DOHH2 (cell line): Measurements from ENCODE around the gene HORMAD2.

Source experiments
- H3F3A ChIP-seq: fragments of 200-600 bp; sonication (generic), shearing (Covaris generic); 2 replicates; pipeline ENCODE4 v1.6.0; 2016; ENCODE audit warnings: antibody characterized with exemption, mild to moderate bottlenecking; ENCODE audit not compliant: control insufficient read depth, insufficient read depth
- H3K27ac ChIP-seq: fragments of 200-600 bp; sonication (generic); 2 replicates; pipeline ENCODE4 v1.5.1; 2014; ENCODE audit warnings: low read depth, mild to moderate bottlenecking, low read length, moderate library complexity
- H3K27me3 ChIP-seq: fragments of 200-600 bp; sonication (generic); 2 replicates; pipeline ENCODE4 v1.6.1; 2014; ENCODE audit warnings: mild to moderate bottlenecking, low read length, mixed read lengths; ENCODE audit not compliant: control insufficient read depth
- H3K36me3 ChIP-seq: fragments of 200-600 bp; sonication (generic); 2 replicates; pipeline ENCODE4 v1.6.1; 2014; ENCODE audit warnings: mild to moderate bottlenecking, low read length, moderate library complexity, mixed read lengths; ENCODE audit not compliant: control insufficient read depth
- H3K4me1 ChIP-seq: fragments of 200-600 bp; sonication (generic); 2 replicates; pipeline ENCODE4 v1.6.1; 2014; ENCODE audit warnings: mild to moderate bottlenecking, low read length, mixed read lengths; ENCODE audit not compliant: control insufficient read depth
- H3K4me2 ChIP-seq: fragments of 200-600 bp; sonication (generic); 2 replicates; pipeline ENCODE4 v1.6.0; 2014; ENCODE audit warnings: mild to moderate bottlenecking, low read length, moderate library complexity
- H3K4me3 ChIP-seq: fragments of 200-600 bp; sonication (generic); 2 replicates; pipeline ENCODE4 v1.5.1; 2014; ENCODE audit warnings: mild to moderate bottlenecking, low read length, mixed read lengths
- H3K79me2 ChIP-seq: fragments of 200-600 bp; sonication (generic); 2 replicates; pipeline ENCODE4 v1.6.1; 2014; ENCODE audit warnings: mild to moderate bottlenecking, low read length, mixed read lengths; ENCODE audit not compliant: control insufficient read depth
- H3K9me2 ChIP-seq: fragments of 200-600 bp; sonication (generic); replicated peaks from 2 replicates; pipeline ENCODE4 v1.6.1; 2014; ENCODE audit warnings: mild to moderate bottlenecking, low read length, mixed read lengths; ENCODE audit not compliant: control insufficient read depth
- H3K9me3 ChIP-seq: fragments of 200-600 bp; sonication (generic); 2 replicates; pipeline ENCODE4 v1.6.1; 2014; ENCODE audit warnings: antibody characterized with exemption, low read length, mixed read lengths; ENCODE audit not compliant: control insufficient read depth, insufficient read depth
- H4K20me1 ChIP-seq: fragments of 200-600 bp; sonication (generic); 2 replicates; pipeline ENCODE4 v1.6.0; 2014; ENCODE audit warnings: low read depth, mild to moderate bottlenecking, antibody characterized with exemption, low read length, moderate library complexity; ENCODE audit not compliant: control insufficient read depth, insufficient read depth
- EZH2phosphoT487 ChIP-seq: fragments of 200-600 bp; sonication (generic); IDR thresholded peaks from 2 replicates; pipeline ENCODE4 v1.6.1; 2017; ENCODE audit warnings: borderline replicate concordance, mild to moderate bottlenecking, antibody characterized with exemption, low read length, moderate library complexity, mixed read lengths
- TF ChIP-seq, protein P1 (sequence below): fragments of 200-600 bp; sonication (generic); IDR thresholded peaks from one replicate; pipeline ENCODE4 v1.5.1; 2014; ENCODE audit warnings: antibody characterized with exemption, mild to moderate bottlenecking, low read depth, low read length; ENCODE audit not compliant: poor library complexity, severe bottlenecking

Gene HORMAD2

GRCh38 chr22:30041881-30042280 is 38.4 kb upstream of the HORMAD2 start:
- H3K4me1 ChIP-seq: no peaks in the 10 kb centered on the region
- H3K27ac ChIP-seq: no peak overlapping the region
- no peaks in the 10 kb centered on the region for H3K9me3 ChIP-seq
- no peak overlapping the region for H3K4me2 ChIP-seq
- no peaks in the 10 kb centered on the region for H3K79me2 ChIP-seq
- peaks cover 3% of the 10 kb centered on the region; the same call in 1 of the 2 replicates for H3K27me3 ChIP-seq
- no peaks in the 10 kb centered on the region for H3K36me3 ChIP-seq
- no peaks in the 10 kb centered on the region for H3K9me2 ChIP-seq
- no peaks in the 10 kb centered on the region for H4K20me1 ChIP-seq
- TF ChIP-seq EZH2phosphoT487: no peak
- TF ChIP-seq, protein P1, sequence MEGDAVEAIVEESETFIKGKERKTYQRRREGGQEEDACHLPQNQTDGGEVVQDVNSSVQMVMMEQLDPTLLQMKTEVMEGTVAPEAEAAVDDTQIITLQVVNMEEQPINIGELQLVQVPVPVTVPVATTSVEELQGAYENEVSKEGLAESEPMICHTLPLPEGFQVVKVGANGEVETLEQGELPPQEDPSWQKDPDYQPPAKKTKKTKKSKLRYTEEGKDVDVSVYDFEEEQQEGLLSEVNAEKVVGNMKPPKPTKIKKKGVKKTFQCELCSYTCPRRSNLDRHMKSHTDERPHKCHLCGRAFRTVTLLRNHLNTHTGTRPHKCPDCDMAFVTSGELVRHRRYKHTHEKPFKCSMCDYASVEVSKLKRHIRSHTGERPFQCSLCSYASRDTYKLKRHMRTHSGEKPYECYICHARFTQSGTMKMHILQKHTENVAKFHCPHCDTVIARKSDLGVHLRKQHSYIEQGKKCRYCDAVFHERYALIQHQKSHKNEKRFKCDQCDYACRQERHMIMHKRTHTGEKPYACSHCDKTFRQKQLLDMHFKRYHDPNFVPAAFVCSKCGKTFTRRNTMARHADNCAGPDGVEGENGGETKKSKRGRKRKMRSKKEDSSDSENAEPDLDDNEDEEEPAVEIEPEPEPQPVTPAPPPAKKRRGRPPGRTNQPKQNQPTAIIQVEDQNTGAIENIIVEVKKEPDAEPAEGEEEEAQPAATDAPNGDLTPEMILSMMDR: no peak
- H3F3A ChIP-seq: no peaks in the 10 kb centered on the region
- H3K4me3 ChIP-seq: no peak overlapping the region

DNA sequence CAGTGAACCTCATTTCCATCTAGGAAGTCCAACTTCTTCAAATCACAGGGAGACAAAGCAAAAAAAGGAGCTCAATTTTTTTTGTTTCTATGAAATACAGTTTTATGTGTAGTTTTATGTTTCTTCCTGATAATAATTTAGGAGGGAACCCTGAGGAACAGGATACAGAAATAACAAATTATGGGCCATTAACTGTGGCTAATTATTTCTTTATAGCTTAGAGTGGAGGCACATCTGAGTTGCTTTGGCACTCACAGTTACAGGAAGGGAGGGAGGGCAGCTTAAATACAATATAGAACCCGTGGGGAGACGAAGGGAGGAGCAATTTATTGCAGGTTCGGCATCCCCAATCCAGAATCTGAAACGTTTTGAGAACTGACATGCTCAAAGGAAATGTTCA is 37.1 kb upstream of the HORMAD2 start:
- H3K9me2 ChIP-seq: no peaks in the 10 kb centered on the region
- H3F3A ChIP-seq: no peaks in the 10 kb centered on the region
- H3K27me3 ChIP-seq: peaks cover 3% of the 10 kb centered on the region; the same call in 1 of the 2 replicates
- no peaks in the 10 kb centered on the region for H3K4me1 ChIP-seq
- H3K36me3 ChIP-seq: no peaks in the 10 kb centered on the region
- no peaks in the 10 kb centered on the region for H4K20me1 ChIP-seq
- TF ChIP-seq EZH2phosphoT487: no peak
- TF ChIP-seq, protein P1: no peak
- H3K27ac ChIP-seq: no peak overlapping the region
- H3K9me3 ChIP-seq: no peaks in the 10 kb centered on the region
- H3K4me3 ChIP-seq: no peak overlapping the region
- no peak overlapping the region for H3K4me2 ChIP-seq
- no peaks in the 10 kb centered on the region for H3K79me2 ChIP-seq

DNA sequence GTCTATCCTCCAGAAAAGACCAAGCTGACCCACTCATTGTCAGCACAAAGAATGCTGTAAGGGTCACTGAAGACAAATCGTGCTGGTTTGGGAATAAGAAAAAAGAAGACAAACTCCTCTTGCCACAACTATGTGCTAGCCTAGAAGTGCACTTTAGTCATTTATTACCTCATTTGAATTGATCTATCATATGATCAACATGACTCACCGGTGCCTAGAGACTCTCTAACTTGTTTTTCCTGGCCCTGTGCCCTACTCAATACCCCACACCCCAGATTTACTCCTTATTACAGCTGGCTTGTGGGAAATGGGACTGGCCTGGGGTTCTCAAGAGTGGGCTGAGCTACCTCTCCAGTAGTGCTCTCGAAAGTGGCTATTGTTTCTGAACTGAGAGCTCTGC is 35.9 kb upstream of the HORMAD2 start:
- no peak overlapping the region for H3K4me3 ChIP-seq

More for the DNA sequence above, 35.9 kb upstream of the HORMAD2 start:
- Histone ChIP-seq H3K79me2 (no peaks in the 10 kb centered on the region), H4K20me1 (no peaks in the 10 kb centered on the region), H3K4me1 (no peaks in the 10 kb centered on the region), H3K9me2 (no peaks in the 10 kb centered on the region), H3K27me3 (peaks cover 3% of the 10 kb centered on the region; the same call in 1 of the 2 replicates), H3F3A (no peaks in the 10 kb centered on the region), H3K27ac (no peak overlapping the region), H3K9me3 (no peaks in the 10 kb centered on the region), H3K36me3 (no peaks in the 10 kb centered on the region), H3K4me2 (no peak overlapping the region)
- TF ChIP-seq, protein P1: no peak
- no peak for TF ChIP-seq EZH2phosphoT487
